ENCODE results near the gene PEDS1.
"Not testable (repeated sequence)": the region's sequence is repeated elsewhere in the genome, so short reads cannot be mapped to it uniquely, and the experiment has no call there.

The PEDS1 gene

DNA sequence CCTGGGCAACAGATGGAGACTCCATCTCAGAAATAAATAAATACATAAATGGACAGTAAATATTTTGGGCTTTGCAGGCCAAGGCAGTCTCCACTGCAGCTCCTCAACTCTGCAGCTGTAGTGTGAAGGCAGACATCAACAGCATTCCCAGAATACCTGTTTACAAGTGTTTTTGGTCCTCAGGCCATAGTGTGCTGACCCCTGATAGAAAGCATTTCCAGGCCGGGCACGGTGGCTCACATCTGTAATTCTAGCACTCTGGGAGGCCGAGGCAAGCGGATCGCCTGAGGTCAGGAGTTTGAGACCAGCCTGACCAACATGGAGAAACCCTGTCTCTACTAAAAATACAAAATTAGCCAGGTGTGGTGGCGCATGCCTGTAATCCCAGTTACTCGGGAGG lies 18.4 kb downstream of the PEDS1 start:
- DNase-seq (ENCODE audit: low read depth in 3 of 3) = not testable (repeated sequence)

DNA sequence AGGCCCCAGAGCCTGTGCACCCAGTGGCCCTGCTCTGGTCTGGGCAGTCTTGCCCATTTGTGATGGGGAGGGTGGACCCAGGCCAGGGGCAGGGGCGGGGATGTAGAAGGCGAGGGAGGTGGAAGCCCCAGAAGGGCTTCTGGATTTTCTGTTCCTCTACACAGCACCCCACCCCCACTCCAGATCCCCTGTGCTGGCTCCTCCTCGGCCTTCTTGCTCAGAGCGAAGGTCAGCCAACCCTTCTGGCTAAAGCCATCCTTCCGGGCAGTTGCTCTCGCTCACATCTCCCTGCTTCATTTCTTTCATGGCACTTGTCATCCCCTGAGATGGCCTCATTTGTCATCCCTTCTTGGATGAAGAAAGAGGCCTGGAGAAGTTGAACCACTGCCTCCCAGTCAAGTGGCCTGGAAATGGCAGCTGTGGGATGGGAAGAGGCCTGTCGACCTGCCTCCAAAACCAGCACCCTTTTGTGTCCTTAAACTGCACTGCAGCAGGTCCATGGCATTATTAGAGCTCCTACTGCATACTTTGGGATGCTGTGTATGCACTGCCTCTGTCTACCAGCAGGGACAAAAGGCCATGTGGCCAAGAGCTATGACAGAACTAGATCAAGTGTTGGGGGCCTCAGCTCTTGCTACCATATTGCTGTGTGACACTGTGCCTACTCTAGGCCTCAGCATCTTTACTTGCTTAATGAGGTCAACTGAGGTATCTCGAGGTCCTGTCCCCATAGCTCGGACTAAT lies 19.9 kb downstream of the PEDS1 start:
- no peak for DNase-seq (ENCODE audit: low read depth in 3 of 3)

GRCh38 chr20:50133041-50133440 lies 20.5 kb downstream of the PEDS1 start:
- DNase-seq (ENCODE audit: low read depth in 3 of 3) = no peak

- no peak for DNase-seq (ENCODE audit: low read depth in 3 of 3)
These were observed 22.5 kb downstream of the PEDS1 start for GRCh38 chr20:50130995-50131394.

GRCh38 chr20:50130356-50130723 lies 23.2 kb downstream of the PEDS1 start:
- no peak for DNase-seq (ENCODE audit: low read depth in 3 of 3)

- no peak for DNase-seq (ENCODE audit: low read depth in 3 of 3)
These were observed 23.7 kb downstream of the PEDS1 start for GRCh38 chr20:50129662-50130355.

DNA sequence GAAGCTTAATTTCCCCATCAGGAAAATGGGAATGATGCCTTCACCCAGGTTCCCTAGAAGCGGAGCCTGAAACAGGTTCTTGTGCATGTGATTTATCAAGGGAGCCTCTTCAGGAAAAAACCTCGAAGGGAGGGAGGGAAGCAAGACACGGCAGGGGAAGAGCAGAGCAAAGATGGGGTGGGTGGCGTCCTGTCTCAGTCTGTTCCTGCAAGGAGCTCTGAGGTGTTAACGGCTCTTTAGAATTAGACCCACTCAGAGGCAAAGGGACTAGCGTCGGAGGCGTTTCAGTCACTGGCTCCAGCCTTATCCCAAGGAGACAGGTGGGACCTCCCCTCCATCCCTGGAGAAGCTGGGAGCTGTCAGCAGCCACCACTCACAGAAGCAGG lies 25.0 kb downstream of the PEDS1 start:
- DNase-seq (ENCODE audit: low read depth in 3 of 3) = no peak

DNA sequence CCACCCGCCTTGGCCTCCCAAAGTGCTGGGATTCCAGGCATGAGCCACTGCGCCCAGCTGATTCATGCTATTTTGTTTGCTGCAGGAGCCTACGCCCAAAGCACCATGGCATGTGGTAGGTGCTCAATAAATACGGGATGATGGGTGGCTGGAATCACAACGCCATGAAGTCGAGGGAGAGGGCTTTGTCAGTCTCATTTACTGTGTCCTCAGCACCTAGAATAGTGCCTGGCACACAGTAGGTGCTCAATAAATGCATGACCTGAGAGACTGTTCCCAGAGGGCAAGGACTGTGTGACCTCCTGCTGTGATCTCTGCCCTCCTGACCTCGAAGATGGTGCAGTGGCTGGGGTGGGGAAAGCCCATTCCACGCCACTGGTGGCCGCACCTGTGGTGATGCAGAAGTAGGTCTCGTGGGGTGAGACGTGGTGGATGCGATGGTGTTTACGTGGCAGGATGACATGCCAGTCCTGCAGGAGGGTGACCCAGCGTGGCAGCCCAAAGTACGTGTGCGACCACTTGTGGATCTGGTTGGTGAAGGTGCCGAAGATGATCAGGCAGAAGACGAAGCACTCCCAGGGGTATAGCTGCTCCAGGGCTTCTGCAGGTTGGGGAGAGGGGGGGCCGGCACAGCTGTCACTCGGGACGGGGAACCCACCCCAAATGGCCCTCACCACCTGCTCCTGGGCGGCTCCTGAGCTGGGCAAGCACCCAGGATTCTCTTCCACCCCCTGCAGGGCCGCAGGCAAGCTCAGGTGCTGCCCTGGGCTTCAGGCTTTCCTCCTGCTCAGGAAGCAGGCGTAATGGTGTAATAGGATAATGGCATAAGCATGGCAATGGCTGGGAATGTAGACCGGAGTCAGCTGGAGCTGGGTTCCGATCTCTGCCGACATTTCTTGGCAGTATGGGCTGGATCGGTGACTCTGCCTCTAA lies 25.7 kb downstream of the PEDS1 start:
- no peak for DNase-seq (ENCODE audit: low read depth in 3 of 3)

- DNase-seq (ENCODE audit: low read depth in 3 of 3) = no peak
These were observed 26.9 kb downstream of the PEDS1 start for GRCh38 chr20:50126662-50127061.

DNA sequence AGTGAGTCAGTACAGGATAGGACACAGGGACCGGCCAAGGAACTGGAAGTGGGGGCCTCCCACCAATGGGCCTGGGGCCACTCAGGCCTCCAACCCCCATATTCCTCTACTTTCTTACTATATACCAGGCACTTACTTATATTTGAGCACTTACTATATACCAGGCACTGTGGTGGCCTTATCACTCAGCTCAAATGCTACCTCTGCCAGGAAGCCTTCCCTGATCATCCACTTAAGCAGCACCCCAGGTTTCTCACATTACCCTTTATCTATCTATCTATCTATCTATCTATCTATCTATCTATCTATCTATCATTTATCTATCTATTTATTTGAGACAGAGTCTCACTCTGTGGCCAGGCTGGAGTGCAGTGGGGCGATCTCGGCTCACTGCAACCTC lies 28.2 kb downstream of the PEDS1 start:
- DNase-seq (ENCODE audit: low read depth in 3 of 3) = no peak

DNA sequence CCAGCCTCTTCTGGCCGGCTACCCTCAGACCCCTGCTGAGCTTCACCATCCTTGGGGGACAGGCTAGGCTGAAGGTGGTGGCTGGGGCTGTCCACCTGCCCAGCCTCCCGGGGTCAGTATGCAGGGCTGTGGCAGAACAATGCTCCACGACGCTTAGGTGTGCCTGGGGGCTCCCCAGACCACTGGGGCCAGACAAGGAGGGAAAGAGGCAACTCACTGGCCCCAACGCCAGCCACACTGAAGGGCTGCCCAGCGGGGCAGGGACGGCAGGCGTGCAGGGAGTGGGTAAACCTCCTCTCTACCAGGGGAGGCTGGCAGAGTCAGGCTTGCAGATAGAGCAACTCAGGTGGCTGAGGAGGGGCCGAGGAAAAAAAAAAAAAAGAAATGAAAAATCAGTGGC lies 29.0 kb downstream of the PEDS1 start:
- DNase-seq (ENCODE audit: low read depth in 3 of 3) = no peak

GRCh38 chr20:50123418-50123817 lies 30.1 kb downstream of the PEDS1 start:
- DNase-seq (ENCODE audit: low read depth in 3 of 3) = no peak

GRCh38 chr20:50122763-50123162 lies 30.8 kb downstream of the PEDS1 start:
- DNase-seq (ENCODE audit: low read depth in 3 of 3) = no peak

- DNase-seq (ENCODE audit: low read depth in 3 of 3) = no peak
These were observed 31.7 kb downstream of the PEDS1 start for GRCh38 chr20:50121858-50122271.

DNA sequence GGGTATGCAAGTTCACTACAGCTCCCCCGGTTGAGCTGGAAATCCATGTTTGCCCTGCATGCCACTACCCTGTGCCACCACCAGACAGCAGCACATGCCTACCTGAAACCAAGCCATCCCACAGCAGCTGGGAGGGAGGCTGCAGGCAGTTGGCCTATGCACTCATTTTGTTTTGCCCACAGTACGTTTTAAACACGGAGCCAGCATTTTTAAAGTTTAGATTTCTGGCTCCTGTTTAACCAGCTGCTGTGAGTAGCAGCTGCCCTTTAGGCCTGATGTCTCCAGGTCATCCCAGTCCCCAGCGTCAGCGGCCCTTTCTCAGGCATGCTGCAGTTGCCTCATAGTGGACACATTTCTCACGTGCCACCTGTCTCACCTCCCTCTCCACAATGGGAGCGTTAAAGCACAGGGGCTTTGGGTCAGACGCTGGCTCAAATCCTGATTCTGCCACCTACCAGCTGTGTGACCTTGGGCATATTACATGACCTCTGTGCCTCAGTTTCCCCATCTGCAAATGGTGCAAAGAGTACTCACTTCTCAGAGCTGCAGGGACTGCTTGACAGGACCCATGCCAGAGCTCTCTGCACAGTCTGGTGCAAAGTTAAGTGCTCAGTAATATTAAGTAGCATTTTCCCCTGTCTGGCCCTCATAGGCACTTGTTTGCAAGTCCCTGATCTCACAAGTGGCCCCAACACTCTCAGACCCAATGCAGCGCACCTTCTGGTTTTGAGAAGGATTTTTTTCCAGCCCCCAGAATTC lies 32.4 kb downstream of the PEDS1 start:
- peak in 2 of 3 experiments; percentile 44 to 49 for DNase-seq (ENCODE audit: low read depth in 3 of 3)

- DNase-seq (ENCODE audit: low read depth in 3 of 3) = no peak
These were observed 35.3 kb downstream of the PEDS1 start for GRCh38 chr20:50118203-50118602.

DNA sequence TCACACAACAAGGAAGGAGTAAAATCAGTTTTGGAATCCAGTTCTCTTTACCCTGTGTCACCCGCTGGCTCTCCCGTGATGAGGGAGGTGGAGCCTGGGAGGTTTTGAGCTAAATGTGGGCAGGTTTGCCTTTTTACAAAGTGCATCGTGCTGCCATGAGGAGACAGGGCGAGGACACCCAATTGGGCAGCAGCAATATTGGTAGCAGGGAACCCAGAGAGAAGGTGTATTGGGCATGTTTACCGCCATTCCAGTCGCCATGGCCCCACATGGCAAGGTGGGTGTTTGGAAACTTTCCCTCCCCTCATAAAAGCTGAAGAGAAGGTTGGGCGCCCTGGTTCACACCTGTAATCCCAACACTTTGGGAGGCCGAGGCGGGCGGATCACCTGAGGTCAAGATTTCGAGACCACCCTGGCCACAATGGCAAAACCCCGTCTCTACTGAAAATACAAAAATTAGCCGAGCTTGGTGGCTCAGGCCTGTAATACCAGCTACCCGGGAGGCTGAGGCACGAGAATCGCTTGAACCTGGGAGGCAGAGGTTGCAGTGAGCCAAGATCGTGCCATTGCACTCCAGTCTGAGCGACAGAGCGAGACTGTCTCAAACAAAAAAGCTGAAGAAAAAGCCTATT lies 37.0 kb downstream of the PEDS1 start:
- DNase-seq (ENCODE audit: low read depth in 3 of 3) = no peak

DNA sequence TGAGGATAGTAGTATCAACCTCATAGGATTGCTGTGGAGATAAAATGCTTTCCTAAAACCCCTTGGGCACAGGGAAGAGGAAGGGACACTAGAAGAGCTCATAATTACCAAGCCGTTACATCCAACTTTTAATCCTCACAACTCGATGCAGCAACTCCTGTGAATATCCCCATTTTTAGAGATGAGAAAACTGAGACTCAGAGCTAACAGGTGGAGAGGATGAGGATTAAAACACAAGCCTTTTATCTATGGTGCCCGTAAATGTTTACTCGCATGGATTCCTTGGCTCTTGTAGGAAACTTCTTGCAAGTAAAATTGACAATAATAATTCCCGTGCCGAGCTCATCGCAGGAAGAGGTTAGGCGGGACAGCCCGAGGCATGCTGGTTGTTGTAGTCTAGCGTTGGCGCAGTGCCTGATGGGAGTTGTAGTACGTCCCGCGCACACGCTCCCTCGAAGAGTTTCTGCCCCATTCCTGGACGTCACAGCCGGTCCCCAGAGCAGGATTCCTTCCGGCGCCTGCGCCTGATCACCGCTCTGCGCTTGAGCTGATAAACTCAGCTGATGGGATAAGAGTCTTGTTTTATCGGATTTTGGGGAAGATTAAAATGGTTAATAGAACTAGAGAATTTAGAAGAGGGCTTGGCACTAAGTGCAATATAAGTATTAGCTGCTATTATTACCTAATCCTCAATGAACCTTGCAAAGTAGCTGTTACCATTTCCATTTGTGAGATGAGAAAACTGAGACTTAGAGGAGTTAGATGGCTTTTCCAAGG lies 37.7 kb downstream of the PEDS1 start:
- DNase-seq (ENCODE audit: low read depth in 3 of 3) = peak; percentile 80 to 86 (median 81)

DNA sequence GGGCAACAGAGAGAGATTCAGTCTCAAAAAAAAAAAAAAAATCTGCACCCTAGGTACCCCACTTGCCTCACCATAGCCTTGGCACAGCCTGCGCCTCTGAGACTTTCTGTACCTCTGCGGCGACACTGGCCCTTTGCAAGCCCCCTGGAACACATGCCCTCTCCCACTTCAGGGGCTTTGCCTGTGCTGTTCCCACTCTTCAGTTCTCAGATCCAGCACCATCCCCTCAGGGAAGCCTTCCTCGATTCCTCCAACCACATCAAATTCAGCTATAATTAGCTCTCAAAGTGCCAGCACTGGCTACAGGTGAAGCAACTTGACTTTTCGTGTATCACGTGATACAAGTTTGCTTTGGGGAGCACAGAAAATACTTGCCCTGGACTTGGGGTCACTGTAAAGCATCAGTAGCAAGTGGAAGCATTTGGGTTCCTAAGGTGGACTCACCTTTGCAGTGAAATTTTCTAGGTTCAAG lies 38.4 kb downstream of the PEDS1 start:
- no peak for DNase-seq (ENCODE audit: low read depth in 3 of 3)
